Colon (tissue), 2 donors: ENCODE results near the gene TMEM123.

ENCODE experiments used
- FAIRE-seq: peaks from 2 replicates; lab custom pipeline; 2012; peaks lifted over from hg19 to GRCh38; lab: Jason Lieb, UNC
- donor health status: control.
- donor health status: control.

The TMEM123 gene, protein sequence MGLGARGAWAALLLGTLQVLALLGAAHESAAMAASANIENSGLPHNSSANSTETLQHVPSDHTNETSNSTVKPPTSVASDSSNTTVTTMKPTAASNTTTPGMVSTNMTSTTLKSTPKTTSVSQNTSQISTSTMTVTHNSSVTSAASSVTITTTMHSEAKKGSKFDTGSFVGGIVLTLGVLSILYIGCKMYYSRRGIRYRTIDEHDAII

GRCh38 chr11:102452461-102453301, at the start of gene TMEM123:
TSS of gene TMEM123 (minus strand) at chr11:102452765. CDS start at chr11:102452623, 142 bp downstream.
- no peak for FAIRE-seq

DNA sequence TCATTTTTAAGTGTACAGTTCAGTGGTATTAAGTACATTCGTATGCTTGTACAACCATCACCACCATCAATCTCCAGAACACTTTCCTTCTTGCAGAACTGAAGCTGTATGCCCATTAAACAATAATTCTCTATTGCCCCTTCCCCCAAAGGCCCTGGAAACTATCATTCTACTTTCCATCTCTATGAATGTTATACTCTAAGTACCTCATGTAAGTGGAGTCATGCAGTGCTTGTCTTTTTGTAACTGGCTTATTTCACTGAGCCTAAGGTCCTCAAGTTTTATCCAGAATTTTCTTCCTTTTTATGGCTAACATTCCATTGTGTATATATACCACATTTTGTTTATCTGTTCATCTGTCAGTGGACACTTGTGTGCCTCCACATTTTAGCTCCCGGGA, 48.3 kb upstream of the TMEM123 start:
- no peak for FAIRE-seq

DNA sequence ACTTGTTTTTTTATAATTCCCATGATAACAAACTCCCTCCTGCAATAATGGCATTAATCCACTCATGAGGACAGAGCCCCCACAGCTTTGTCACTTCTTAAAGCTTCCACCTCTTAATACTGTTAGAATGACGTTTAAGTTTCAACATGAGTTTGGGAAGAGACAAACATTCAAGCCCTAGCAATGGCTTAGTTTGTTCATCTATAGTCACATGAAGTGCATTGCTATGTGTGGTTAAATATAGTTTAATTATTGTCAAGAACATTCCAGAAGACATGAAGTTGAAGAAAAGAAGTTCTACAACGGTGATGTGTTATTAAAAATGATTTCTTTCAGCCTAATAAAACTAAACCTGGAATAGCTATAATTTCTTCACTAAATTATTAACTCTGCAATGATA, 47.4 kb upstream of the TMEM123 start:
- FAIRE-seq, result no peak

DNA sequence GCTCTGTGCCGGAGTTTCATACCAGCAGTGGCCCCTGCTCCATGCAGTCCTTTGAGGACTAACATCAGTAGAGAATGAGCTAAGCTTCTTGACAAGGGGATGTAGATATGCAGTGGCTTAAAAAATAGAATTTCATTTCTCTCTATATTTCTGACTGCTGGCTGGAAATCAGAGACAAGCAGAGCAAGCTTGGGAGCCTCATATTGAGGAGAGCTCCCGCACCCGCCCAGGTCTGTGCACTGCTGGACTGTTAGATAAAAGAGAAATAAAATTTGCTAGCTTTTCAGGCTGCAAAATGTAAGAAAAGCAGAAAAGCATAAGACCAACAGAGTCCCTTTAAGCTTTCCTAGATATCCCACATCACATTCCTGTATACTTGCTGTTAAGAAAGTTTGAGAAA, 46.6 kb upstream of the TMEM123 start:
- no peak for FAIRE-seq

DNA sequence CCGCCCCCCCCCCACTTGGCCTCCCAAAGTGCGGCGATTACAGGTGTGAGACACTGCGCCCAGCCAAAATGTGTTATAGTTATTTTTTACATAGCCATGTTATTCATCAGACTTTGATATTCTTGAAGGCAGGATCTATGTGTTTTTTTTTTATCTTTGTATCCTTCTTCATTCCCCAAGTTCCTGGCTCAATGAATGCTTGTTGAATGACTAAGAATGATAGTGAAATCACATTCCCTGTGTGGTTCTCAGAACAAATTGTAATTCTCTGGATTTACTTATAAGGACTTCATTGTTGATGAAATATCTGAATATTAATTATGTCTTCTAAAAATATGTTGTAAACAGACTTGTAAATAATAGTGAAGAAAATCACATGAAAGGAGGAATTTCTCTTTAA, 44.5 kb upstream of the TMEM123 start:
- no peak for FAIRE-seq

GRCh38 chr11:102495161-102496042, 42.8 kb upstream of the TMEM123 start:
- peak; percentile 88 for FAIRE-seq

- FAIRE-seq, result no peak
Measured at GRCh38 chr11:102494216-102494615, 41.7 kb upstream of the TMEM123 start.

DNA sequence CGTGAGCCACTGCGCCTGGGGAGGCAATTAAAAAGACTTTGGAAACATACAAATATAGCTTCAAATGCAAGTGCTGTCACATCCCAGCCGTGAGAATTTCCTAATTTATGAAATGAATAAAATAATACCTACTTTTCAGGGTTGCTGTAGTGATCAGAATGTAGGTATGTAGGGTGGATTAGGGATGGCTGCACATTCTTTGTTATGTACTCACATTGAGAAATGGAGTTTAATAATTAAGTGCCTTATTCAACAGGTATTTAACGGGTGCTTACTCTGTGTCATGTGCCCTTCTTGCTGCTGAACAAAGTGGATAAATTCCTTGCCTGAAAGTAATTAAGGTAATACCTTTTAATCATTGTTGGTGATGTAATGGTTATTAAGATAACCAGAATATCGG, 41.0 kb upstream of the TMEM123 start:
- FAIRE-seq, result no peak

- FAIRE-seq, result no peak
Measured at GRCh38 chr11:102491969-102492368, 39.4 kb upstream of the TMEM123 start.

DNA sequence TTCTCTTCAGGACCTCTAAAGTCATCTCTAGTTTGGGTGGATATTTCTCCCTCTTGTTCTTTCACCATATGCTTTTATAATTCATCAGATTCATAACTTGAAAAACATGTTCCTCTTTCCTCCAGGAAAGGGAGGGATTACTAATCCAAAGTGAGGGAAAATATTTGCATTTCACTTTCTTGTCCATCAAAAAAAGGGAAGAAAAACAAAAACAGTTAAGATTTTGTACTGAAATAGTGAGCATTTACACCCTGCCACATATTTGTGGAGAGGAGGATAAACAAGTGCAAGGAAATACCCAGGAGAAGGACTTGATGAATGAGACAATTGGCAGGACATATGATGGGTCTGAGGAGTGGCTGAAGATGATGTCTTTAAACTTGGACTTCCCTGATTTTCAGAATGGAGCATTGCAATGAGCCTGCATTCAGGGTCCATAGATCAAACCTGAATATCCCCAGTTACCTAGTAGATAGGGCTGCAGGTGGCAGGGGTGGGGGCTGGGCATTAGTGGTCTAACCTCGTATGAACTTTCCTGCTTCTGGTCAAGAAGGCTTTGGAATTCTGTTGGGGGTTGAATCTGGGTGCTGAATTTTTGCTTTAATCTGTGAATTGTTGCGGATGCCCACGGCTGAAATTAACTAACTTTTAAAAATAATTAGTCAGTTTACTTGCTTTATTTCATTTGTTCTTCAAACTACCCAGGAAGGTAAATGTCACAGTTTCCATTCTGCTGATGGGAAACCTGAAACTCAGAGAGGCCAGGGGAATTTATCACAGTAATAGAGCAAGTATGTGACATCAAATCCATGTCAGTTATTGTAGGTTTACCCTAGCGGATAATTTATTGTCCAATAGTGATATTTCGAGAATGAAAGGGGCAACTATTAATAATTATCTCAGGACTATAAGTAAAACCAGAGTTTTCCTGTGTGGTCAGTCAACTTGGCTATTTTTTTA, 36.9 kb upstream of the TMEM123 start:
- FAIRE-seq, result no peak

GRCh38 chr11:102488208-102488607, 35.6 kb upstream of the TMEM123 start:
- no peak for FAIRE-seq

DNA sequence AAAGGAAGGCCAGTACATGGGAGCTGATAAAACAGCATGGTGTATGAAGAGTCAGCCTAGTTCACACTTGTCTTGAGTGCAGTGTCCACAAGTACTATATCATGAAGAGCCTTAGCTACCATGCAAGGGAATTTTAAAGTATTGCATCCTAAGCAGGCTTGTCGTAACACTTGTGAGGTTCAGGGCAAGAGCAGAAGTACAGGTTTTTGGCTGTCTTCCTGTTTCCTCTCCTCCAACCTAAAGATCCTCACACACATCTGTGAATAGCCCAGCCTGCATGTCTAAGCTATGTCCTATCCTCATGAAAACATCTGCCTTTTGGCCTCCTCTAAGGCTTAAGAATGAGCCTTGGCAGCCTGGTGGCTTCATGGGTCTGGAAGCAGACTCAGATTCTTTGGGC, 34.6 kb upstream of the TMEM123 start:
- no peak for FAIRE-seq

DNA sequence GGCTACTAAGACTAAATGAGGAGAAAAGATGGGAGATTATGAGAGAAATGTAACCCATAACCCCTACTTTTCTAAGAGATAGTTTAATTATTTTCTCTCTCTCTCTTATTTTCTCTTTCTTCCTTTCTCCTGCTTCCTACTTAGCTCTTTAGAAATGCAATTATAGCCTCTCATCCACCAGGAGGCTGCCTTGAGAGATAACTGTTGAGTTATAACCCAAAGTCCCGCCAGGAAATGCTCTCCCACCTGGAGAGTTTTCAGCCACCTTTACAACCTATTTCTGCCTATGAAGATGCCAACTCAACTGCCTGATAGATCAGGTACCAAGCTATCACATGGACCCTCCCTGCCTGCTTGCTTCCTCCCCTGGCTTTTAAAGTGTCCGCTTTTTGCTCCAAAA, 34.0 kb upstream of the TMEM123 start:
- no peak for FAIRE-seq

DNA sequence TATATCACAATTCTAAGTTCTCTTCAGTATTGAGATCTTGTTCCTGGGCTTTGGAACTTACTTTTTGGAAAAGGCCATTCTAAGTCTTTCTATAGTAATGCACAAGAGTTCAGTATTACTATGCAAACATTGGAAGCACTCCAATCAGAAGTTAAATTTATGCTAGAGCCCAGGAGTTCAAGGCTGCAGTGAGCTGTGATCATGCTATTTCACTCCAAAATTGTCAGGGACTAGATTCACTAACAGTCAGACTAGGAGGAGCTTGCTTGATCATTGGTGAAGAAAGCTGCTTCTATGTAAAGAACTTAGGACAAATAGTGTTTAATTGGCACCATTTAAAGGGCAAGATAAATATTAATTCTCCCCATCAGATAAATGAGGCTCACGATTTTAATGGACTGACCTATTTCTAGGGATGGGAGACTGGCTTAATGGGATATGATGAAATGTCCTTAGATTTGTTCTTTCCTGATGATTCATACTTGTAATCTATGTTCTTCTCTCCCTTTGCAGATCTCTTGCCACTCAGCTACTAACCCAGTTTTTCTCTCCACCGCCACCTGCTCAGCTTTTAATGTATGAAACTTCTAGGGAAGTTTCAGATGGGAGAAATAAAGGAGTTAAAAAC, 32.6 kb upstream of the TMEM123 start:
- FAIRE-seq, result no peak

DNA sequence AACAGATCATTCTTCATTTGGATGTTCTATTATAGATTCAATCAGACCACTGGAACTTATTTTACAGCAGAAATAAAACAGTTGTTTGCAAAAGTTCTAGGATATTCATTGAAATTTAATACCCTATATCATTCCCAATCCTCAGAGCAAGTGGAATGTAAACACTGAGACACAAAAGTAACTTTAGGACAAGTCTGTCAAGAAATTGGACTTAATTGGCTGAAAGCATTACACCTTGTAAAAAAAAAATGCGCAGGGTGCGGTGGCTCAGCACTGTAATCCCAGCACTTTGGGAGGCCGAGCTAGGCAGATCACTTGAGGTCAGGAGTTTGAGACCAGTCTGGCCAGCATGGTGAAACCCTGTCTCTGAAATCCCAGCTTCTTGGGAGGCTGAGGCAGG, 29.9 kb upstream of the TMEM123 start:
- no peak for FAIRE-seq

- FAIRE-seq, result no peak
Measured at GRCh38 chr11:102479733-102480132, 27.2 kb upstream of the TMEM123 start.

DNA sequence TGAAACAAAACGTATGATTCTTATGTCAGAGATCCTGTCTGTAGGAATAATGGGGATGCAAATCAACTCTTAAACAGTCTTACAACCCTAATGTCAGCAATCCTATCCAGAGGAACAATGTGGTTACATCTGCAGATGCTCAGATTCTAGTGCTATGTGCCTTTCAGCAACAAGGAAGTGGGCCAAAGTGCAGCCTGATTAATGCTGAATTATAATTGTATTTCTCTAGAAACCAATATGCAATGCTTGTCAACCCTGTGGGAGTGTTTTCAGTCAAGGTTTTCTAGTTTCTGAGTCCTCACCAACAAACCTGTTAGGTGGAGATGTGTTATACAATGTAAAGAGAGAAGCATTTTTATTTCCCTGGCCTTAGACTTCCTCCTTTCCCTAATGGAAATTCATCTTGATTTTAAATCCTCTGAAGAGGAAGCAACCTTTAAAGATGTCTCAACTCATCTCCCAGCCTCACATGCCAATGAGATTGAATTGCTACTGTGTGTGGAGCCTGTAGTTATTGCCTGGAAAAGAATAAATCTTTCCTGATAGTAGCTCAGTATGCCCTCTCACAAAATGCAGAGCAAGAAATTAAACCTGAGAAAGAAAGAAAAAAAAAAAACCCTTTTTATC, 26.2 kb upstream of the TMEM123 start:
- FAIRE-seq, result no peak

- peak; percentile 31 for FAIRE-seq
Measured at GRCh38 chr11:102476812-102477211, 24.2 kb upstream of the TMEM123 start.

DNA sequence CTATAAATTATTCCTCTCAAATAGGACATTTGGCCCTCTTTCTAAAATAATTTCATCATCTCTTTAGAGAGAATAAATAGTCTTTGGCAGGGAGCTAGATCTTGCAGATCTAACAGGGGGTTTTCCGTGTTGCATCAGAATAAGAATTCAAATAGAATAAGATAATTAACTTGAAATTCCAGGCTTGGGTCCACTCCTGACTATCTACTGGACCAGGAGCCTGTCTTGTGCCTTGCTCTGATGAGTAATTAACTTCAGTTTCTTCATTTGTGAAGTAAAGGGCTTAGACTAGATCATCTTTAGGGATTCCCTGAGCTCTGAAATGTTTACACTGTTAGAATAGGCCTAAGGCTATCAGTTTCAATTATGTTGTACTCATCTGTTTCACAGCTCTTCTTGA, 23.5 kb upstream of the TMEM123 start:
- FAIRE-seq, result no peak

GRCh38 chr11:102473543-102473942, 21.0 kb upstream of the TMEM123 start:
- FAIRE-seq, result no peak

DNA sequence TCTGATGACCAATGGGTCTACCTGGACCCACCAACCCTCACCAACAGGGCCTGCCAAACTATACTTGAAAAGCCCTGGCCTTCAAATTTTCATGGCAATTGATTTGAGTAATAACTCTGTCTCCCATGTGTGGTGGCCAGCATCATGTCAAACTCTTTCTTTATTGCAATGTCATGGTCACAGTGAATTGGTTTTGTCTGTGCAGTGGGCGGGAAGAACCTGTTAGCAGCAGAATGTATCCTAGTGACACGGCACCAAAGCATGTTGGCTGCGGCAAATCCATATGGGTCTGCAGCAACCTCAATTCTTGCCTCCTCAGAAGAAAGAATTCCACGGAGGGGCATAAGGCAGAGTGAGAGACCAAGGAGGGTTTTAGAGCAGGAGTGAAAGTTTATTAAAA, 19.6 kb upstream of the TMEM123 start:
- no peak for FAIRE-seq
